Frontal cortex (tissue), 4 donors: Measurements from ENCODE around the gene NR2C2. TPM values are rescaled to one million over a fixed set of nuclear protein-coding genes. Genes with fewer than 3 reads are reported as not detected.

Experiments
- DNase-seq, 2 donors: peaks; one replicate each; pipeline ENCODE4 v3.0.0; 2012; ENCODE audit warnings: low spot score in 2 of 2
- FAIRE-seq: peaks from 2 replicates; lab custom pipeline; 2012; peaks lifted over from hg19 to GRCh38; lab: Jason Lieb, UNC
- total RNA-seq: library from RNA; depleted of rRNA; stranded (reverse); fragments of >200 nt; gene quantifications from one replicate; pipeline ENCODE4 v1.2.3, GENCODE V29; 2014
- donor health status: control.
- donor health status: control.
- donor health status: control.

Gene NR2C2
- total RNA-seq, 1 donor from 2014 or later, result 59.5 TPM

- no peak for FAIRE-seq
- no peak for DNase-seq
These were observed 139.3 kb downstream of the NR2C2 start for GRCh38 chr3:15086699-15087098.

- no peak for FAIRE-seq
- DNase-seq, result no peak
These were observed 141.8 kb downstream of the NR2C2 start for GRCh38 chr3:15089201-15089600.

GRCh38 chr3:15091575-15091974, 144.2 kb downstream of the NR2C2 start:
- DNase-seq, result no peak
- FAIRE-seq, result no peak

- FAIRE-seq (no peak), DNase-seq (no peak)
These were observed 145.3 kb downstream of the NR2C2 start for GRCh38 chr3:15092686-15093085.

- no peak for FAIRE-seq
- DNase-seq, result no peak
These were observed 146.9 kb downstream of the NR2C2 start for GRCh38 chr3:15094187-15094875.

GRCh38 chr3:15096046-15096445, 148.7 kb downstream of the NR2C2 start:
- no peak for DNase-seq
- FAIRE-seq, result no peak

GRCh38 chr3:15097891-15098290, 150.5 kb downstream of the NR2C2 start:
- DNase-seq, result no peak
- no peak for FAIRE-seq

Other genes with a start within 250 kb of the NR2C2 start
- 2.9 TPM for gene FGD5, start 128.6 kb upstream of the NR2C2 start, total RNA-seq
- 15.5 TPM for gene MRPS25, start 117.7 kb downstream of the NR2C2 start, total RNA-seq
- 71.7 TPM for gene RBSN, start 151.6 kb downstream of the NR2C2 start, total RNA-seq